GM19328 (cell line): ENCODE data around the gene RNASE8.
"Not testable (repeated sequence)": the region's sequence is repeated elsewhere in the genome, so short reads cannot be mapped to it uniquely, and the experiment has no call there.

ENCODE experiments used
- ATAC-seq: cut with Tn5 transposase; IDR thresholded peaks from one replicate; pipeline ENCODE4 v1.9.1; 2021; ENCODE audit warnings: mild to moderate bottlenecking, moderate library complexity; ENCODE audit not compliant: unreplicated experiment

RNASE8 gene

GRCh38 chr14:21026988-21027315, 30.7 kb upstream of the RNASE8 start:
- no peak for ATAC-seq

- ATAC-seq = no peak
Measured at GRCh38 chr14:21029917-21030316, 27.7 kb upstream of the RNASE8 start, which contains the start of gene TPPP2. Gene TPPP2, plus strand, starts transcription at chr14:21030217. Its CDS starts 365 bp downstream, at chr14:21030582.

DNA sequence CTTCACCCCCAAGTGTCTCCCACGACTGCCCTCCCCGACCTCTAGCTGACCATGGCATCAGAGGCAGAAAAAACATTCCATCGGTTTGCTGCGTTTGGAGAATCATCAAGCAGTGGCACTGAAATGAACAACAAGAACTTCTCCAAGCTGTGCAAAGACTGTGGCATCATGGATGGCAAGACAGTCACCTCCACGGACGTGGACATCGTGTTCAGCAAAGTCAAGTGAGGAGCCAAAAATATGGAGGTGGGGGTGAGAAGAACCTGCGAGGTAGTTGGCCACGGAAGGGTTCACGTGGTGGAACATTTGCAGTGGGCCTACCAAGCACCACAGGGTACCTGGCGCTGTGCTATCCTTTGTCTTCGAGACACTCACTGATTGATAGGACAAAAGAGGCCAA, 27.1 kb upstream of the RNASE8 start:
- ATAC-seq = no peak

GRCh38 chr14:21032326-21033132, 25.1 kb upstream of the RNASE8 start:
- no peak for ATAC-seq

DNA sequence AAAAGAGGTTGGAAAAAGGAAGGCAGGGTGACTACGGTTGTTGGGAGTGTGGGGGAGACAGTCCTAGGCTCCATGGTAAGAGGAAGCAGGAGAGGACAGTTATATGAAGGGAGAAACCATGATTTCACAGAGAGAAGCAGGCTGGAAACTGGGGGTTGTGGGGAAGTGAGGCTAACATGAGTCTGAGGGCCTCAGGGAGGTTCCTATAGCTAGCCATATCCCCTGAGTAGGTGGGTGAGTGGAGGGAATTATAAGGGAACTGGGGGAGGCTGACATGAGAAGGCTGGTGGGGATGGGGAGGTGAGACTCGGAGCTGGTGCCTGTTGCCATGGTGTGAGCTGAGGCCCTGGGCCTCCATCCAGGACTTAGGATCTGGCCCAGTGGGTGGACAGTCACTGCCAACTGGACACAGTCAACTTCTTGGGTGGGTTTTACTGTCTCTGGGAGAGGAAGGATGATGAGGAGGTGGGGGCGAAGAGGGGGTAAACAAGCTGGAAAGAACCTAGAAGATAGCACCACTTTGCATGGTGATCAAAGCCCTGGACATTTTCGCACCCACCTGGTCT, 24.4 kb upstream of the RNASE8 start:
- no peak for ATAC-seq

DNA sequence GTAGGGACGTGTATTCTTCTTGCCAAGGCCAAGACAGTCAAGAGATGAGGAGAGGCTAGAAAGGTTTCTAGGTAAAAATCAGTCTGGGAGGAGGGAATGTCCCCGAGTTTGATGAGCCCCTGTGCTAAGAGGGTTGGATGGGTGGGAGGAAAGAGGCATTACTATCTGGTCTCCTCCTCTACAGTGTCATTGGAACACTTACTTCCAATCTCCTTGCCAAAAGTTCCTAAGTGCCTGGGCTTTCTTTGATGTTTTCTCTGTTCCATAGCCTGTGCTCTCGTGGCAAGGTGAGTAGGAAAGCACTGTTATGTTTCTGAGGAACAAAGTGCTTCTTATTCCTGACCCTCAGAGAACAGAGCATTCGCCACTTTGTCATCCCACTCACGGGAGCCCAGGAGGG, 22.9 kb upstream of the RNASE8 start, which contains the start of gene RNASE13:
Gene RNASE13 (minus strand): TSS at position 101 of the 400 bp plus-strand sequence. CDS start 519 bp downstream, outside the sequence.
- ATAC-seq = no peak

DNA sequence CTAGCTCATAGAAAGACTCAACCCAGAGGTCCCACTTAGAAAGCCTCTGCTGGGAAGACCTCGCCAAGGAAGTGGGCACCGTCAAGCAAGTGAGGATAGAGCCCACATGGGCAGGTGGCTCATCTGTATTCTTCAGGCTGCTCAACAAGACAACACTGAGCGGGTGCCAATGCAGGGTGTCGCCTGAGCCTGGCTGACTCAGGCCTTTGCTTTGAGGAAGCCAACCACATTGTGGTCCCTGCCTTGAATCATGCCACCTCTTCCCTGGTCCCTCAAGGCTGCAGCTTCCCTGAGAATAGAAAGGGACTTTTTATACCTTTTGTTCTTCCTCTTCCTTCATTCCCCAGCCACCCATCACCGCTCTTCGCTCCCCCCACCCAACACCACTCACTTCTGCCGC, 20.9 kb upstream of the RNASE8 start:
- ATAC-seq = no peak

- no peak for ATAC-seq
Measured at GRCh38 chr14:21037156-21037555, 20.5 kb upstream of the RNASE8 start.

GRCh38 chr14:21038441-21039422, 18.9 kb upstream of the RNASE8 start:
- ATAC-seq = no peak

- ATAC-seq = no peak
Measured at GRCh38 chr14:21039585-21040369, 17.8 kb upstream of the RNASE8 start.

- no peak for ATAC-seq
Measured at GRCh38 chr14:21040370-21040925, 17.2 kb upstream of the RNASE8 start.

DNA sequence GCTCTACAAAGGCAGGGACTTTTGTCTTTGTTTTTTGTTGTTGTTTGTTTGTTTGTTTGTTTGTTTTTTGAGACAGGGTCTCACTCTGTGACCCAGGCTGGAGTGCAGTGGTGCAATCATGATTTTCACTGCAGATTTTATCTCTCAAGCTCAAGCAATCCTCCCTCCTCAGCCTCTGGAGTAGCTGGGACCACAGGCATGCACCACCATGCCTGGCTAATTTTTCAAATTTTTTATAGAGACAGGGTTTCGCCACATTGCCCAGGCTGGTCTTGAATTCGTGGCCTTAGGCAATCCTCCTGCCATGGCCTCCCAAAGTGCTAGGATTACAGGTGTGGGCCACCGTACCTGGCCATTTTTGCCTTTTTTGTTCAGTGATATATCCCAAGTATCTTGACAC, 16.7 kb upstream of the RNASE8 start:
- not testable (repeated sequence) for ATAC-seq

- no peak for ATAC-seq
Measured at GRCh38 chr14:21041676-21042433, 15.8 kb upstream of the RNASE8 start, which contains the start of gene RNASE7. Gene RNASE7, plus strand, starts transcription at chr14:21042362. Its CDS starts 631 bp downstream, at chr14:21042993.

- ATAC-seq = no peak
Measured at GRCh38 chr14:21042918-21043317, 14.7 kb upstream of the RNASE8 start.

GRCh38 chr14:21043387-21043973, 14.1 kb upstream of the RNASE8 start:
- ATAC-seq = no peak

- ATAC-seq = no peak
Measured at GRCh38 chr14:21043974-21044618, 13.5 kb upstream of the RNASE8 start.

GRCh38 chr14:21047378-21047781, 10.2 kb upstream of the RNASE8 start:
- no peak for ATAC-seq

DNA sequence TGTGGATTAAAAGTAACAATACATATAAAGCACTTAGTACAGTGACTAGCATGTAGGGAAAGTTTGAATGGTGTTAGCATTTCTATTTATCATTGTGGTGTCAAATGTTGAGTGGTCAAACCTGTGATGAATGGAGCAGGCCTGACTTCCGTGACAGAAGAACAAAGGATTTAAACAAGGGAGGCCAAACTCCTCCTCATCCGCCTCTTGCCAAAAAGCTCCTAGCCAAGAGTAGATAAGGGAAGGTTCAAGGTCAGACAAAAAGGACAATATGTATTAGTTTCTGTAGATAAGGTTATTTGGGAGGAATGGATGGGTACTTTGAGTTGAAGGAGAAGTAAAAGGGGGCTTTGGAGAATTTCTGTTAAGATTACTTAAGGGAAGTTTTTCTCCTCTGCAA, 9.0 kb upstream of the RNASE8 start:
- no peak for ATAC-seq
